HEK293 (cell line): ENCODE measurements around the gene TOMM7.

Experiments
- CTCF ChIA-PET: fragments of 350-600 bp; formaldehyde crosslinking; extraction: SDS; loops from one replicate; lab custom pipeline; 2021; ENCODE audit warnings: antibody characterized with exemption; lab: Yijun Ruan, JAX
- POLR2A ChIA-PET: fragments of 300-600 bp; formaldehyde crosslinking; extraction: SDS; loops from one replicate; lab custom pipeline; 2020; ENCODE audit warnings: antibody characterized with exemption, inconsistent platforms; lab: Yijun Ruan, JAX
- H3K27ac ChIP-seq: fragments of 200-500 bp; sonication (Bioruptor generic); 2 replicates; pipeline ENCODE4 v1.5.1; 2014; ENCODE audit warnings: low read depth, low read length, control low read depth, inconsistent platforms; ENCODE audit errors: extremely low read depth
- H3K36me3 ChIP-seq, 2 experiments: fragments of 200-500 bp in 1 of 2; sonication (Bioruptor generic) in 1 of 2; 1 replicate in 1 of 2; 2 replicates in 1 of 2; pipeline ENCODE4 v1.5.1; 2014 to 2017; ENCODE audit warnings: inconsistent platforms in 2 of 2, low read length in 2 of 2; ENCODE audit not compliant: control insufficient read depth in 2 of 2, insufficient read depth in 1 of 2
- H3K4me1 ChIP-seq: fragments of 200-500 bp; sonication (Bioruptor generic); 2 replicates; pipeline ENCODE4 v1.5.1; 2014; ENCODE audit warnings: mild to moderate bottlenecking, low read length, inconsistent platforms; ENCODE audit not compliant: control insufficient read depth, insufficient read depth
- H3K4me3 ChIP-seq: 2 replicates; pipeline ENCODE4 v1.5.1; 2011; ENCODE audit warnings: low read depth, mild to moderate bottlenecking, control low read depth, low read length, moderate library complexity
- H3K9me3 ChIP-seq: fragments of 200-500 bp; sonication (Bioruptor generic); 2 replicates; pipeline ENCODE4 v1.5.1; 2014; ENCODE audit warnings: low read depth, low read length, inconsistent platforms; ENCODE audit not compliant: control insufficient read depth, insufficient read depth
- BCL11A ChIP-seq: fragments of 450-650 bp; formaldehyde crosslinking; IDR thresholded peaks from 2 replicates; pipeline ENCODE4 v1.5.1; 2016; ENCODE audit warnings: low read depth, missing biosample characterization, missing genetic modification characterization
- GLI2 ChIP-seq: fragments of 450-650 bp; formaldehyde crosslinking; IDR thresholded peaks from 2 replicates; pipeline ENCODE4; 2017; ENCODE audit warnings: missing biosample characterization, missing genetic modification characterization, low read depth, borderline replicate concordance
- SP2 ChIP-seq: fragments of 450-650 bp; formaldehyde crosslinking; IDR thresholded peaks from 2 replicates; pipeline ENCODE4 v1.5.1; 2016; ENCODE audit warnings: missing biosample characterization, missing genetic modification characterization
- ZBTB1 ChIP-seq: fragments of 450-650 bp; formaldehyde crosslinking; IDR thresholded peaks from 2 replicates; pipeline ENCODE4 v1.5.1; 2016; ENCODE audit warnings: missing biosample characterization, missing genetic modification characterization
- ZBTB20 ChIP-seq: fragments of 450-650 bp; formaldehyde crosslinking; IDR thresholded peaks from 2 replicates; pipeline ENCODE4 v1.5.1; 2016; ENCODE audit warnings: missing biosample characterization, missing genetic modification characterization
- ZBTB21 ChIP-seq: fragments of 450-650 bp; formaldehyde crosslinking; IDR thresholded peaks from 2 replicates; pipeline ENCODE4 v1.5.1; 2017; ENCODE audit warnings: missing biosample characterization, missing genetic modification characterization
- ZBTB48 ChIP-seq: fragments of 450-650 bp; formaldehyde crosslinking; IDR thresholded peaks from 2 replicates; pipeline ENCODE4 v1.5.1; 2016; ENCODE audit warnings: missing biosample characterization, missing genetic modification characterization
- ZNF10 ChIP-seq: fragments of 450-650 bp; formaldehyde crosslinking; IDR thresholded peaks from 2 replicates; pipeline ENCODE4 v1.5.1; 2017; ENCODE audit warnings: missing biosample characterization, missing genetic modification characterization
- ZNF174 ChIP-seq: fragments of 450-650 bp; formaldehyde crosslinking; IDR thresholded peaks from 2 replicates; pipeline ENCODE4 v1.5.0; 2017; ENCODE audit warnings: missing biosample characterization, mild to moderate bottlenecking, missing genetic modification characterization
- ZNF548 ChIP-seq: fragments of 450-650 bp; formaldehyde crosslinking; IDR thresholded peaks from 2 replicates; pipeline ENCODE4 v1.5.1; 2016; ENCODE audit warnings: missing biosample characterization, missing genetic modification characterization
- ZNF792 ChIP-seq: fragments of 450-650 bp; formaldehyde crosslinking; IDR thresholded peaks from 2 replicates; pipeline ENCODE4 v1.5.1; 2016; ENCODE audit warnings: missing biosample characterization, missing genetic modification characterization
- ZSCAN30 ChIP-seq: fragments of 450-650 bp; IDR thresholded peaks from 2 replicates; pipeline ENCODE4 v1.5.1; 2018; ENCODE audit warnings: missing biosample characterization, mild to moderate bottlenecking, missing genetic modification characterization, moderate library complexity
- TF ChIP-seq, protein P1 (sequence below): fragments of 450-650 bp; formaldehyde crosslinking; IDR thresholded peaks from 2 replicates; pipeline ENCODE4 v1.5.1; 2016; ENCODE audit warnings: missing biosample characterization, missing genetic modification characterization, low read depth
- TF ChIP-seq, protein P2 (sequence below): fragments of 450-650 bp; formaldehyde crosslinking; IDR thresholded peaks from 2 replicates; pipeline ENCODE4 v1.5.1; 2017; ENCODE audit warnings: missing biosample characterization, missing genetic modification characterization
- TF ChIP-seq, protein P3 (sequence below): fragments of 450-650 bp; formaldehyde crosslinking; IDR thresholded peaks from 2 replicates; pipeline ENCODE4 v1.5.1; 2016; ENCODE audit warnings: missing biosample characterization, missing genetic modification characterization, borderline replicate concordance

TOMM7 gene

DNA sequence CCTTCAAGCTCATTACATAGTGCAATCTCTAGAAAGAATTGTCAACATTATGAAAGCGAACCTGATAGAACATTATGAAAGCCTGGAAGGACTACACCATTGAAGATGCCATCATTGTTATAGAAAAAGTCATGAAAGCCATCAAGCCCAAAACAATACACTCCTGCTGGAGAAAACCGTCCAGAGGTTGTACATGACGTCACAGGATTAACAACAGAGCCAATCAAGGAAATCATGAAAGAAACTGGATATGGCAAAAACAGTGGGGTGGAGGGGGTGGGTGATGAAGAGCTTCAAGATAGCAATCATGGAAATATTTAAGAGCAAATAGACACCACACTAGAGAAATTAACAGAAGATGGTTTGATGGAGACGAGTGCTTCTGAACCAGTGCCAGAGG lies 45.7 kb downstream of the TOMM7 start:
- Histone ChIP-seq H3K4me1 (no peaks in the 10 kb centered on the region), H3K9me3 (no peaks in the 10 kb centered on the region), H3K4me3 (no peak overlapping the region), H3K36me3 (no peaks in the 10 kb centered on the region), H3K27ac (no peak overlapping the region)
- TF ChIP-seq, protein P1, sequence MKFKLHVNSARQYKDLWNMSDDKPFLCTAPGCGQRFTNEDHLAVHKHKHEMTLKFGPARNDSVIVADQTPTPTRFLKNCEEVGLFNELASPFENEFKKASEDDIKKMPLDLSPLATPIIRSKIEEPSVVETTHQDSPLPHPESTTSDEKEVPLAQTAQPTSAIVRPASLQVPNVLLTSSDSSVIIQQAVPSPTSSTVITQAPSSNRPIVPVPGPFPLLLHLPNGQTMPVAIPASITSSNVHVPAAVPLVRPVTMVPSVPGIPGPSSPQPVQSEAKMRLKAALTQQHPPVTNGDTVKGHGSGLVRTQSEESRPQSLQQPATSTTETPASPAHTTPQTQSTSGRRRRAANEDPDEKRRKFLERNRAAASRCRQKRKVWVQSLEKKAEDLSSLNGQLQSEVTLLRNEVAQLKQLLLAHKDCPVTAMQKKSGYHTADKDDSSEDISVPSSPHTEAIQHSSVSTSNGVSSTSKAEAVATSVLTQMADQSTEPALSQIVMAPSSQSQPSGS (tag by site-specific recombination): peak; percentile 60; the same call in 1 of the 2 replicates
- 0 out of 2 replicates have a peak, but pooled peaks have one; percentile 41 for TF ChIP-seq ZBTB21 (tag by site-specific recombination)
- TF ChIP-seq ZNF792: no peak
- ChIA-PET CTCF (interaction anchor here (0.6 to 0.7 kb wide), 3 partner anchors 17 to 279 kb away, joined by 3 to 8 read pairs (median 4); no protein-coding TSS in a partner anchor), POLR2A (no interaction called here)

DNA sequence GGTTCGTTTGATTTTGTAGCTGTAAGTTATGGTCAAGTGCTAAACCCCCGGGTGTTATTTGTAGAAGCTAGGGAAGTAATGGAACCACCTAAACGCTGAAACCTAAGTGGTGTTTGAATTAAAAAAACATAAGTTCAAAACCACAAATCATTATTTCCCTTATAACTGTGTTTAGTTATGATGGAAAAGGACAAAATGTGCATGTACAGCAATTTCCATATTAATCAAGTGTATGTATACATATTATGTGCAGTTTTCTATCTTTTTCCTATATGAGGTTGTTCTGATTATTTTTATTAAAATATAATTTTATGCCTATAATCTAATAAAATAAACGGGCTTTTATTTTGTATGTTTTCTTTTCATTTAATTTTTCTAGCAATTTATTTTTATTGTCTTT lies 49.8 kb downstream of the TOMM7 start:
- H3K4me1 ChIP-seq: no peaks in the 10 kb centered on the region
- no peak for TF ChIP-seq SP2 (tag by site-specific recombination)
- TF ChIP-seq, all 188 proteins: peak for 0
- H3K36me3 ChIP-seq: no peaks in the 10 kb centered on the region
- ChIA-PET POLR2A (no interaction called here), CTCF (interaction anchor here (2.4 kb wide), 1 partner anchor 9 kb away, joined by 10 read pairs; no protein-coding TSS in a partner anchor)
- no peak overlapping the region for H3K27ac ChIP-seq
- H3K9me3 ChIP-seq: no peaks in the 10 kb centered on the region
- no peak overlapping the region for H3K4me3 ChIP-seq

DNA sequence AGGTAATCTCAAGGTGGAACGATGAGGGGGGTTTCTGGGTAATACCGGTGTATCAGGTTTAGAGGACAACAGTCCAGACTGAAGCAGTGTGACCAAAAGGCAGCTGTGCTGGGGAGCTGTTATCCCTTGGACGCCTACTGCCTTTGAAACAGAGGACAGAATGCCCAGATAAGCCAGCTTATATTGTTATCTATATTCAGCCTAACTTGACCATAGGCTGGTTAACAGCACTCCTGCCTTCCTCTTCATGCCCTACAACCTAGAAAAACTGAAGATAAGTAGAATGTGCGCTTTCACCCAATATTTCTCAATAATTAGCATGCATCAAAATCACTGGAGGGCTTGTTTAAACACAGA lies 50.8 kb downstream of the TOMM7 start:
- POLR2A ChIA-PET: no interaction called here
- CTCF ChIA-PET: interaction anchor here (1.3 kb wide), 1 partner anchor 212 kb away, joined by 3 read pairs; no protein-coding TSS in a partner anchor
- Histone ChIP-seq H3K9me3 (no peaks in the 10 kb centered on the region), H3K4me1 (no peaks in the 10 kb centered on the region)
- TF ChIP-seq, protein P2, sequence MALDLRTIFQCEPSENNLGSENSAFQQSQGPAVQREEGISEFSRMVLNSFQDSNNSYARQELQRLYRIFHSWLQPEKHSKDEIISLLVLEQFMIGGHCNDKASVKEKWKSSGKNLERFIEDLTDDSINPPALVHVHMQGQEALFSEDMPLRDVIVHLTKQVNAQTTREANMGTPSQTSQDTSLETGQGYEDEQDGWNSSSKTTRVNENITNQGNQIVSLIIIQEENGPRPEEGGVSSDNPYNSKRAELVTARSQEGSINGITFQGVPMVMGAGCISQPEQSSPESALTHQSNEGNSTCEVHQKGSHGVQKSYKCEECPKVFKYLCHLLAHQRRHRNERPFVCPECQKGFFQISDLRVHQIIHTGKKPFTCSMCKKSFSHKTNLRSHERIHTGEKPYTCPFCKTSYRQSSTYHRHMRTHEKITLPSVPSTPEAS (tag by site-specific recombination): no peak
- TF ChIP-seq ZSCAN30 (tag by site-specific recombination) (no peak), ZNF174 (tag by site-specific recombination) (no peak), ZBTB48 (tag by site-specific recombination) (no peak), ZBTB20 (no peak), BCL11A (no peak), ZNF548 (no peak), ZBTB1 (tag by site-specific recombination) (no peak), GLI2 (no peak), ZNF10 (tag by site-specific recombination) (no peak)
- TF ChIP-seq, protein P3, sequence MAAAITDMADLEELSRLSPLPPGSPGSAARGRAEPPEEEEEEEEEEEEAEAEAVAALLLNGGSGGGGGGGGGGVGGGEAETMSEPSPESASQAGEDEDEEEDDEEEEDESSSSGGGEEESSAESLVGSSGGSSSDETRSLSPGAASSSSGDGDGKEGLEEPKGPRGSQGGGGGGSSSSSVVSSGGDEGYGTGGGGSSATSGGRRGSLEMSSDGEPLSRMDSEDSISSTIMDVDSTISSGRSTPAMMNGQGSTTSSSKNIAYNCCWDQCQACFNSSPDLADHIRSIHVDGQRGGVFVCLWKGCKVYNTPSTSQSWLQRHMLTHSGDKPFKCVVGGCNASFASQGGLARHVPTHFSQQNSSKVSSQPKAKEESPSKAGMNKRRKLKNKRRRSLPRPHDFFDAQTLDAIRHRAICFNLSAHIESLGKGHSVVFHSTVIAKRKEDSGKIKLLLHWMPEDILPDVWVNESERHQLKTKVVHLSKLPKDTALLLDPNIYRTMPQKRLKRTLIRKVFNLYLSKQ (tag by site-specific recombination): no peak
- TF ChIP-seq, all 188 proteins: peak for 0
- H3K27ac ChIP-seq: no peak overlapping the region
- no peaks in the 10 kb centered on the region for H3K36me3 ChIP-seq
- no peak overlapping the region for H3K4me3 ChIP-seq
